CD4-positive, alpha-beta T cell treated with Interferon alpha-2 for 1 hour (primary cell): ENCODE data around the gene SLC25A22.

ENCODE experiments used
- DNase-seq, 2 donors: peaks; one replicate each; pipeline ENCODE4 v3.0.0-alpha.2; 2020 to 2022

Gene SLC25A22

DNA sequence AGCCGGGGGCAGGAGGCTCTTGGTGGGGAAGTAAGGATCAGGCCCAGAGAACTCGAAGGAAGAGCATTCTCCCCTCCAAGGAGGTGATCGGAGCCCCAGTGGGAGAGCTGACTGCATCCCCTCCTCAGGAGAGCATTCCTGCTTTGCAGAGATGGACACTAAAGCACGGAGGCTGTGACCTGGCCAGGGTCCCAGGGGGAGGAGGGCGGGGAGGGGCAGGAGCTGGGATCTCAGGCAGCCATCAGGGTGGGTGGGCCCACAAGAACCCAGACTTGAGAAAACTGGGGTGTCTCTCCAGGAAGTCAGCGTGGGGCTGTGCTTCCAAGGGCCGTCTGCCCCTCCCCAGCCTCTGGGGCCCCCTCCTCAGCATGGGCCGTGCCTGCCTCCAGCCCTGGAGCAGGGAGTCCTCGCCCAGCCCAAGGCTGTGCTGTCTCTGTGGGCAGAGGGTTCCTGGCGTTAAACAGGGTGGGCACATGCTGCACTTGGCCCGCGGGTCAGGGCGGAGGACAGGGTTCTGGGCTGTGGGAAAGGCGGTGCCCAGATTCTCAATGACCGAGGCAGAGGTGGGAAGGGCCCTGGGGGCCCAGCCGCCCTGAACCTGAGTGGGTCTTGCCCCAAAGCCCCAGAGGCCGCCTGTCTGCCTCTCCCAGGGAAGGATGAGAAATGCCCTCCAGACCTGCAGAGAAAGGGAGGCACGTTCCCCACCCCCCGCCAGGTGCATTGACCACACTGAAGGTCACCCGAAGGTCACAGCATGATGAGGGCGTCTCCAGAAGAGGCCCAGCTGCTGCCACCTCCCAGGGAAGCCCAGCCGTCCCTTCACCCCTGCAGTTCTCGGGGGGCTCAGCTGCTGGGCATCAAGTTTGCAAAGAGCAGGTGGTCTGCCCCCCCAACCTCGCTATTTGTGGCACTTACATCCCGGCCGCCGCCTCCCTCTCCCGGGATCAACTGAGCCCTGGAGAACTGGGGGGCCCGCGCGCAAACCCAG, 8.8 kb downstream of the SLC25A22 start:
- DNase-seq = no peak

DNA sequence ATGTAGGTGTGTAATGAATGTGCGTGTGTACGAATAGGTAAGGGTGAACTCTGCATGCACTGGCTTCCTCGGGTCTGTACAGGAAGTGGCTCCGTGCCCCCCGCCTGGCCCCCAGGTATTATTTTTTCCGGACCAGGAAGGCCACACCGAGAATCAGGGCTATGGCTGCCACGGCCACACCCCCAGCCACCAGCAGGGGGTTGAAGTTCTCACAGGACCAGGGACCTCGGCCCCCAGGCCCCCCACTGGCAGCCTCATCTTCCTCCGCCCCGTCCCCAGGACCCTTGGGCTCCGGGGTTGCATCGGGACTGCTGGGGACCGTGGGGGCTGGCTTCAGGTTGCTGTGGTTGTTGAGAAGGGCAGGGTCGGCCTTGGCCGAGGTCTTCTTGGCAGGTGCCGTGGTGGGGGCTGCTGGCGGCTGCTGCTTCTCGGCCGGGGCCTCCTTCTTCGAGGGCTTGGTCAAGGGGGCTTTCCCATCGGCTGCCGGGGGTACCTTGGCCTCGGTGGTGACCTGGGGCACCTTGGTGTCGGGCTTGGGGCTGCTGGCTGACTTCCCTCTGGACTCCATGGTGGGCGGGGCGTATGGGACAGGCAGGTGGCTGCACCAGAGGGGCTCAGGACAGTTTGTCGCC, 10.0 kb downstream of the SLC25A22 start:
- DNase-seq = no peak

DNA sequence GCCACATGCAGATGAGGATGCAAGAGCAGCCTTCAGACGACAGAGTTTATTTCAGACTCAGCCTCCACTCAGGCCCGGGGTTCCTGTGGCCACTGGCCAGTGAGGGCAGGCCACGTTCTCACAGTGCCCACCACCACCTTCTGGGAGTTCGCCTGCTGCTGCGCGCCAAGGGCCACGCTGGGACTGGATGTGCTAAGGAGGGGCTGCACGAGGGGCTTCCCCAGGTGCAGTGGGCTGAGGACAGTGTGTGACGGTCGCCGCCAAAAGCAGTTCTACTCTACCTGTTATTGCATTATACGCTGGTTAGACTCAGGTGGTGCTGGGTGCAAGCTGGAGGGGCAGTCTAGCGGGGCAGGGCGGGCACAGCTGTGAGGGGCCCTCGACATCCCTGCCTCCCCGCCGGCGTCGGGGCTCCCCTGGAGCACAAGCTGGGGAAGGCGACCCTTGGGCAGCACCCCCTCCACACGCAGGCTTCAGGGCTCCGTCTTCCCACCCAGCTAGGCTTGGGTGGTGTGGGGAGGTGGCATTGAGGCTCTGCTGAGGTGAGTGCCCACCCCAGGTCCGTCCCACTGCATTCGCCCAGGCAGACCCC, 10.9 kb downstream of the SLC25A22 start:
- no peak for DNase-seq

DNA sequence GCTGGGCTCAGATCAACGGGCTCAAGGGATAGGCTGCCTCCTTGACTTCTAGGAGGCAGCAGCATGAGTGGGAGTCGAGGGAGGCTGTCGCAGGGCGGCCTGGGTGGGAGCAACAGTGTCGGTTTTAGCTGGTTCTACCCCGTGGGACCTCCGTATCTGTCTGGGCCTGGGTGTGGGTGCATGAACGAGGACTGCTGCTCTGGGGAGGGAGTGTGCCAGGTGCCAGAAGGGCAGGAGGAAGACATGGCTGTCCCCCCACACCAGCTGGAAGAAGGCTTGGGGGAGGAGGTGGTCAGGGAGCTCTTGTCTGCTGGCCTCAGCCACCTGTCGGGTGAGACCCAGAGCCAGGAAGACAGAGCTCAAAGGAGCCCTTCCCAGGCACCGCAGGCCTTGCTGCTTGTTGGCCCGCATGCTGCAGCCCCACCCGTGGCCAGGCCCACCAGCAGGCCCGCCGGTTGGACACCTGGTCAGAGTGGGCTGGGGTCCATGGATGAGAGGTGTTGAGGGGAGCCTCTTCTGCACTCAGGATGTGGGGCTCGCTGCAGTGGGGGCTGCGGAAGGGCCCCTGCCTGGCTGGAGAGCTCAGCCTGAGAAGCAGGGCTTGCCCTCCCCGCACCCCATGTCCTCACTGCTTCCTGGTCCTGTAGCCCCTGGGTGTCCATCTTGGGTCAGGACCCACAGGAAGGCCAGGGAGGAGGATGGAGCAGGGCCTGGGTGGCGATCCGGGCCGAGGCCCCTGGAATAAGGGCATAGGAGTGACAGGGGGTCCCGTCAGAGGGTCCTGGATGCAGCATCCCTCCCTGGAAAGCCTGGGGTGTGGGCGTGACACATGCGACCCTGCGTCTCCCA, 11.6 kb downstream of the SLC25A22 start:
- DNase-seq = no peak

DNA sequence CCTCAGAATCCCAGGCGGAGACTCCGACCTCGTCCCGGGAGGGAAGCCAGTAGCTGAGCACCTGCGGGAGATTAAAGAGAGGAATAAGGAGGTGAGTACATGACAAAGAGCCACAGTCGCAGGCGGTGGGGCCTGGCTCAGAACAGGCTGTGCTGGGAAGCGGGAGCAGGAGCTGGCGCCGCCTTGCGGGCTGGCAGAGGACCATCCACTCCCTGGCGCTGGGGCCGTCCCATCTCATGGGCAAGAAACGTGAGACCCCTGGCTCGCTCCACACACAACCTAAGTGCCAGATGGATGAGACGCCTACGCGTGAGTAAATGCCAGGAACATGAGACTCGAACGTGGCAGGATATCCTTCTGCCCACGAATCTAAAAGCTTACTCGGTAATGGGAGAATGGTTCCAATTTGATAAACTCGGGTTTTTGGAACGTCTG, 14.5 kb downstream of the SLC25A22 start:
- DNase-seq = peak; percentile 27 to 37

DNA sequence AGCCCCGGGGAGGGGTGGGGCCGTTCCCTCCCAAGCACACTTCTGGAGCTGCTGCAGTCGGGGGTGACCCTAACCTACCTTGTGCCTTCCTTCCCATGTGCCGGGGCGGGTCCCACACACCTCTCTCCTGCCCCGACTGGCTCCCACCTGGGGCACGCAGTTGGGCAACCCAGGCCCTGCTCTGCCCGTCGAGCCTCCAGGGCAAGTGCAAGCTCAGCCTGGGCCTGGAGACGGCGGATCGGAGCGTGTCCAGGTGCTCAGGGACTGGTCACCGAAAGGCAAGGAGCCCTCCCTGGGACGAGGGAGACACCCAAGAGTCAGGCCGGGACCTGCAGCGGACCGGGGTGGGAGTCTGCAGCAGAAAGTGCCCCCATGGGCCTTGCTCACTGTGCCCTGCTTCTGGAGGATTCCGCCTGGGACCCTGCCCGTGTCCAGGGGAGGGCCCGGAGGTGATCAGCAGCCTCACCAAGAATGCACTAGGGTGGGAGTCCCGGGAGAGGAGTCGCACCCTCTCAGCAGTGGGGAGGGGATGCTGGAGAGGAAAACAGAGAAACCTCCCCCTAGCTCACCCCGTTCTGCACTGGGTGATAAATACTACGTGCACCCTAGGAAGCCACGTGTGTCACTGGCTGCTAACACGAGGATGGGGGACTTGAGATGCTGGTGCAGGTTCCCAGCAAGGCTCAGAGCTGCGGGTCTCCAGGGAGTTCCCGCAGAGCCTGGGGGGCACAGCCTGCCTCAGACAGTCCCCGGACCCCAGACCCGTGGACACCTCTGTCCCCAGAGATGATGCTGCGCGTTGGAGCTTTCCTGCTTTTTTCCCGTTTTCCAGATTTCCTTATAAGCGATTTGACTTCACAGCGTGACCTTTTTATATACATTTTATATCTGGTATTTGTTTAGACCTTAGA, 15.6 kb downstream of the SLC25A22 start:
- DNase-seq = no peak

DNA sequence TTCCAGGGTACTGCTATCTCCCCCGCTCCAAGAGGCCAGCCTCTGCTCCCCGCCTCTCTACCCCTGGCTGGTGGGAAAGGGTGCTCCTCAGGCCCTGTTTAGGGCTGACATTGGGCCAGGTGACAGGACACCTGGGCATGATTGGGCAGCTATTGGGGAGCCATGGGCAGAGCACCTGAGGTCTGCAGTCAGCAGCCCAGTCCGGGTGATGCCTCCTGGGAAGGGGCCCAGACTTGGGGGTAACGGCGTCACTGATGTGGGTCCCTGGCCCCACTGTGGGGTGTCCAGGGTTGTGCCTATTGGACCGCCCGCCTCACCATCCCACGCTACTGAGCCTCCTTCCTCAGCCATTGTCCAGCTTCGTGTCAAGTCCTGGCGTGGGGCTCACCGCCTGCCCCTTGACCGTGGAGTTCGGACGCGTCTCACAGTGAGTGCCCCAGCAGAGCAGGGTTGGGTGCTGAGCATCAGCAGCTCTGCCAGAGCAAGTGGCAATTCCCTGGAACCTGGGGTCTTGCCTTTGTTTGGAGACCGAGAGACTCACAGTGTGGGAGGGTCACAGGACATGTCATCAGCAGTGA, 18.0 kb downstream of the SLC25A22 start:
- DNase-seq = no peak

DNA sequence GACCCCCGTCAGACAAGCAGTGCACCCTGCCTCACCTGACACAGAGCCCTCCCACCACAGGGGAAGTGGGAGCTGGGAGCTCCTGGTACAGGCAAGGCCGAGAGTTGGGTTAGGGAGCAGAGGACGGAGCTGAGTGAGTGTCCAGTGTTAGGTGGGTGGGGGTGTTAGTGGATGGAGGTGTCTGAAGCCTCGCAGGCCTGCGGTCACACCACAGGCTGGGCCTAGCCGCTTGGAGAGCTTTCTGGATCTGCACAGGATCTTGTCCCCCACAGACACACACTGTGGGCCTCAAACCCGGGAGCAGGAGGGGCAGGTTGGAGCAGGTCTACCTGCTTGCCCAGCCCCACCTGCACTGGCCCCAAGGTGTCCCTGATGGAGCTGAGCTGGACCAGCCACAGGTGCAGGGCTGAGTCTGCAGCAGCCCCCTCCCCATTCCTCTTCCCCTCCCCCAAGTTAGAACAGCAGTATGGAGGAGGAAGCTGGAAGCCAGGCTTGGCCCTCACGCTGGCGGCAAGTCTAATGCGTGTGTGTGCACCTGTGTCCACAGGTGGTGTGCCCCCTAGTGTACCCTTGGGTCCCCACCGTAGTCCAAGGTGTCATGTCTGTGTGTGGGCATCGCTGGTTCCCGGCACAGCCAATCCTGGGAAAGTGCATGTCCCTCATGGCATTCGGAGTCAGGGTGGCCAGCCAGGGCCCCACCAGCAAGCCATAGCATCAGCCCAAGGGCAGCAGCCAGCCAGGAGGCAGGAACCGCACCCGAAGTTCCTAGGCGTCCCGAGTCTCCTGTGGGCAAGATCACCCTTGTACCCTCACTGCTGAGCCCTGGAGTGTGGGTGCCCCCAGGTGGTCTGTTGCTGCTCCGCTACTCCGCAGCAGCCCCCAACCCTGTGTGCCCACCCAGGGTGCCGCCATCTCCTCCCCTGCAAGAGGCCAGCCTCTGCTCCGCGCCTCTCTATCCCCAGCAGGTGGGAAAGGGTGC, 18.8 kb downstream of the SLC25A22 start:
- DNase-seq = no peak

DNA sequence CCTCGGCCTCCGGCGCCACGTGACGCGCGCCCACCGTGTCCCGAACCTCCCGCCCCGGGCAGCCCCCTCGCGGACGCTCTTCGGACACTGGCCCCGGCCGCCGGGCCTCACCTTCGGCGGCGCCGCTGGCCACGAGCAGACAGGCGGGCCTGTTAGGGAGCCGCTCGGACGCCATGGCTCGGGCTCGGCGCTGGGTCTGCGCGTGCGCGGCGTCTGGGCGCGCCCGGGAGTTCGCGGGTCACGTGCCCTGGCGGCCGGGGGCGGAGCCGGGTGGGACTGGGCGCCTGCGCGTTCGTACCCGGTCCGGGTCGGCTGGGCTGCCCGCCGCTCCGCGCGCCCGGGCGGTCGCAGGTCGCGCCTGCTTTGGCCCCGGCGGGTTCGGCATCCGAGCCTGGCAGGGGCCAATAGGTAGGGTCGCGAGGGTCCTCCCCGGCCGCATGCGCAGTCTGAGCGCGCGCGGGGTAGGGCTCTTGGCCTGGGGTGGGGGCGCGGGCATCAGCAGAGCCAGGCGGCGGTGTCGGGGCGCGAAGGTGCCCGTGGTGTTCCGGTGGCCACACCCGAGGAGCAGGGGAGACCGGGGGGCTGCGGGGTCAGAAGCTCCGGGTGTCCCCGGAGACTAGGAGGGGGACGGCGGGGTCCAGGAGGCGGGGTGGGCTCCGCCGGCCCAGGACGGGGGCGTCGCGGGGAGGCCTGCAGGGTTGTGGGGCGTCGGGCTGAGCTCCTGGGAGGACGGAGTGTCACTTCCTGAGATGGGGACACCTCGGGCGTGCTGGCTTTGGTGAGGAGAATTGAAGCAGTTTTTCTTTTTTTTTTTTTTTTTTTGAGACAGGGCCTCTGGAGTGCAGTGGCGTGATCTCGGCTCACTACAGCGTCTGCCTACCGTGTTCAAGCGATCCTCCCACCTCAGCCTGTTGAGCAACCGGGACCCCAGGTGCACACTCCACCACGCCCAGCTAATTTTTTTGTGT, 20.5 kb downstream of the SLC25A22 start, which contains the start of gene GATD1:
GATD1 (minus strand) TSS at position 200 of the 968 bp plus-strand sequence; CDS start at position 175, 25 bp downstream.
- DNase-seq = peak; percentile 91 to 94

DNA sequence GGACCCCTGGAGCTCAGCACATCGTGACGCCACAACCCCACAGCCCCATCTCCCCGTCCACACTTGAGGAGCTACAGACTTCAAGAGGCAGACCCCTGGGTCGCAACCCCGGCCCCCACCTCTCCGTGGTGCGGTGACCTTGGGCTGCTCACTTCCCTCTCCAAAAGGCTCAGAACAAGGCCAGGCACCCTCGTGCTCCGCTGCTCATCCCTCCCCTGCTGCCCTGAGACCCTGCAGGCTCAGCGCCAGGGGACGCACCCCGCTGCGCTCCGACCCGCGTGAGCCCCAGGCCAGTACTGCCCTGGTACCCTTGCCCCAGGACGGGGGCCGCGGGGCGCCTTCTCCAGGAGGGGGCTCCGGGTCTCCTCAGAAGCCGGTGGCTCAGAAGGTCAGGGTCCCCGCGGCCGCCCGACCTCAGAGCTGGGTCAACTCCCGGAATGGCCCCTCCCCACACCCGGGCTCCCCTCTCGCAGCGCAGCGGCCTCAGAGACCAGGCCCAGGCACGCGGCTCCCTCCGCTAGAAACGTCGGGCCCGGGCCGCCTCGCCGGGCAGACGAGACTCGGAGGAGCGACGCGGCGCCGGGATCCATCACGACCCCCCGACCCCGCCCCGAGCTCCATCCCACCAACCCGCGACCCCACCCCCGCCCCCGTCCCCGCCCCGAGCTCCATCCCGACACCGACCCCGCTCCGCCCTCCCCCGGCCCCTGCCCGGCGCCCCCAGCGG, 21.4 kb downstream of the SLC25A22 start:
- DNase-seq = no peak

DNA sequence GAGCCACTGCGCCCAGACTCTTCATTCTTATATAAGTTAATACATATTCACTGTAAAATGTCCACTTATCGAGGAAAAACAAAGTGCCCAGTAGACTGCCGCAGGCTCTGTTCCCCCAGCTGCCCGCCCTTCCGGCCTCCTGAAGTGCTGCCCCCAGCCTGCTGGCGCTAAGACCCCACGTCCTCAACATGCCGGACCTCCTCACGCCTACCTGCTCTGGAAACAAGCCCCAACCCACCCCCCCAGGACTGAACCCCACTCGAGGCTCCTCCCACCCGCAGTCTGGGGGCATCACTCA, 21.9 kb downstream of the SLC25A22 start:
- DNase-seq = no peak

DNA sequence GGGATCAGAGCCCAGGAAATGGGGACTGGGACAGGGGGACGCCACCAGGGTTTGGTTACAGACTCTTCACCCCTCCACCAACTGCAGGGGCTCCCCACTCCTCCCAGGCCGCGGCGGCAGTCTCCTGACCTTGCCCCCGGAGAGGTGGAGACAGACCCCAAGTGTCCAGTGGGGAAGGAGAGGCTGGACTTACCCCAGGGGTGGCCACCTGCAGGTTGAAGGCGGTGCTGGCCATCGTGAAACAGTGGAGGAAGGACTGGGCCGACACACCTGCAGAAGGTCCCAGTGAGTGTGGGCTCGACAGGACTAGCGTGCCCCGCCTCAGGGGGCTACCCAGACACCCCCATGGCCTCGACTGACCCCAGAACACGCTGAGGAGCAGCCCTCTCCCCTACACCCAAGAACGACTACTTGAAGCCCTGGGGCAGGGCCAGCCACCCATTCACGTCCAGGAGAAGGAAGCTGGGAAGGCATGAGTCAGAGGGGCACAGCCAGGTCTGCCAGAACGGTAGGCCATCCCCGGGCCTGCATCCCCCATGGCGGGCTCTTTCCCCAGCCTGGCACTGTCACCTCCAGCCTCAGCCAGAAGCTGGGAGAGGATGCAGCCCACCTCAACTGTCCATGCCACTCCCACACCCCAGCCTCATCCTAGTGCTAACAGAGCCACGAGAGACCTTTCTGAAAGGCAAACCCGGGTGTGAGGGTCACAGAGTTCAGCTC, 23.0 kb downstream of the SLC25A22 start:
- DNase-seq = no peak

DNA sequence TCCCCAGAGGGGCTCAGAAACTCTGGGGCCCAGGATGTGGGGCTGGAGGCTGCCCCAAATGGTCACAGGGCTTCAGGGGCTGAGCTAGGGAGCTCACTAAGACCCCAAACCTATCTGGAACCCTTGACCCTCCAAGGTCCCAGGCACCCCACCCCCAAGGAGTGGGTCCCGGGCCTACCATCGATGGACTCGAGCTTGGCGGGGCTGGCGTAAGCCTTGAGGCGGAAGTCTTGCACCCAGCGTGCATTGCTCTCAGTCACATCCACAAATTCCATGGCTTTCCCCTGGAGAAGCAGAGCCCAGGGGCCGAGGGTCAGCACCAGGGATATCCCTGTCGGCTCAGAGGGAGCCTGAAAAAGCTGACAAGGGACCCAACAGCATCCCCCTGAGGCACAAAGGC, 24.3 kb downstream of the SLC25A22 start:
- DNase-seq = no peak

DNA sequence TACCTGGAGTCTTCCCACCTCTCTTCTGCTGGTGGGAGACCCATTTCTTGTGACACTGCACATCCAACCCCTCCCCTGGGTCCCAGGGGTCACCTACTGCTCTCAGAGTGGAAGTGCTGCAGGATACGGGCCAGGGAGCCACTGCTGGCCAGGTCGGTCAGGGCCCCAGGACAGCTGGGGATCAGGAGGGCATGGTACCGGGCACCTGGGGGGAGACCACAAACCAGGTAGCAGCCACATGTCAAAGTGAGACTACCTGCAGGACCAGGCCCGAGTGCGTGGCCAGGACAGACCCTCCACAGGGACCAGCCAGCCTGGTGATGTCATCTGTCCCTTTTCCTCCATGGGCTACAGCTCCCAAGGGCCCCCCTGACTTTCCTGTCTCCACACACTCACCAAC, 24.7 kb downstream of the SLC25A22 start:
- DNase-seq = no peak

DNA sequence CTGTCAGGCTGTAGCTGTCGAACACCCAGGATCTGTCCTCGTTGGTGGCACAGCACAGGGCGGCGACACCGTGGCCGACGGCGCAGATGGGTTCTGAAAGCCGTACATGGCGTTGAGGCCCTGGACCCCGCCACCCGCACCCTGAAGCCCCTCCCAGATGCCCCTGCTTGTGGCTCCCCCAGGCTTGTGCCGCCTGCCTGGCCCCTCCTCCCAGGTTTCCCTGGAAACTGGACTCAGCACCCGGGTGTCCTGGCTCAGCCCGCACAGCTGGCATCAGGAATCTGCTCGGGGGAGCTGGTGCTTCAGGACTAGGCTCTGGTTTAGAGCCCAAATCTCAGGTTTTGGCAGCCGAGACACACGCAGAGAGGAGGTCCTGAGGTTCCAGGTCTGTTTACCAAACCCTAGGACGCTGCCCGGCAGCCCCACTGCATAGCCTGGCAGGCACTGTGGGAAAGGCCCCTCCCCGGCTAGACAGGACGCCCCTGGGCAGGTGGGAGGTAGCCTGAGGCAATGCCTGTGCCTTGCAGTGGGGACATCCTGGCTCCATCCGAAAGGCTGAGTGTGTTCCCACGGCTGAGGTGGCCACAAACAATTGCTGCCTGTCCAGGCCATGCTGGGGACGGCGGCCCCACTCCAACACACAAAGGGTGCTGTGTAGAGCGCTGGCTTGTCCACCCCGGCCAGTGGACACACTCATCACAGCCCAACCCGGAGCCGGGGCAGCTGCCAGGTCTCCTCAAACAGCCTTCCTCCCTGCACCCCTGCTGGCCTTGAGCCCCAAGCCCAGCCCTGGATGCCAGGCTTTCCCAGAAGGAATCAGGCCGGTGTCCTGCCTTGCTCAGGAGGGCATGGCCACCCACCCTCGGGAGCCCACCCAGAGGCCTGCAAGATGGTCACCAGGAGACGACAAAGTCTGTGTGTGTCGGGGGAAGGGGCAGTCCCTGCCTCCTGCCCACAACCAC, 25.4 kb downstream of the SLC25A22 start:
- no peak for DNase-seq

DNA sequence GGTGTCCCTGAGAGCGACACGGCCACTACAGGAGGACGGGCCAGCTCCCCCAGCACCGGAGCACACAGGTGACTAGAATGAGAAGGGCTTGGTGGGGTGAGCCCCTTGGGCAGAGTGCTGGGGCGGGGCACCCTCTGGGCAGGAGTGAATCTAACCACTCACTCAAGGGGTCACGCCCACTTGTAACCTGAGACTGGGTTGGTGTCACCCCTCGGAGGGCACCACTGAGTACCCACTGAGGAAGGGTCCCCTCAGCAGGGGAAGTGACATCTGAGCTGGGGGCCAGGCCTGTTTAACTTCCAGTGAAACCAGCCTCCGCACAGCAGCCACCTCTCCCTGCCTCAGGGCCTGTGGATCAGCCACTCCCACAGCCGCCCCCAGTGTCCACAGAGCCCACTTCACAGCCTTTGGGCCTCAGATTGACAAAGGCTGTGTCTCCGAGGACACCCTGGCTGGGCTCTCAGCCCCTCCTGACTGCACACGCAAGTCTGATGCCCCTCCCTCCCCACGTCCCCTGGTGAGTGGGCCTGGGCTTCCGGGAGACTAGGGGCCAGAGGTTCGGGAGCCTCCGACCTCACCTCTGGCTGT, 26.4 kb downstream of the SLC25A22 start:
- no peak for DNase-seq
